HepG2 (cell line): Measurements from ENCODE around the gene PKN2.

Experiments
- MAFK ChIP-seq, 2 experiments: IDR thresholded peaks in 1 of 2; conservative IDR thresholded peaks in 1 of 2; 2 replicates each; pipeline ENCODE4 v1.6.1; 2011; ENCODE audit warnings: improper control_type of control experiment in 2 of 2, low read length in 2 of 2
- ZNF737 ChIP-seq: sonication (generic); formaldehyde crosslinking; IDR thresholded peaks from 2 replicates; pipeline ENCODE4 v1.5.0; 2020; ENCODE audit warnings: missing genetic modification reagents, mild to moderate bottlenecking, borderline replicate concordance
- ZNF747 ChIP-seq: sonication (generic); formaldehyde crosslinking; IDR thresholded peaks from 2 replicates; pipeline ENCODE4 v1.8.1; 2023; ENCODE audit warnings: missing genetic modification reagents, mild to moderate bottlenecking, borderline replicate concordance

DNA sequence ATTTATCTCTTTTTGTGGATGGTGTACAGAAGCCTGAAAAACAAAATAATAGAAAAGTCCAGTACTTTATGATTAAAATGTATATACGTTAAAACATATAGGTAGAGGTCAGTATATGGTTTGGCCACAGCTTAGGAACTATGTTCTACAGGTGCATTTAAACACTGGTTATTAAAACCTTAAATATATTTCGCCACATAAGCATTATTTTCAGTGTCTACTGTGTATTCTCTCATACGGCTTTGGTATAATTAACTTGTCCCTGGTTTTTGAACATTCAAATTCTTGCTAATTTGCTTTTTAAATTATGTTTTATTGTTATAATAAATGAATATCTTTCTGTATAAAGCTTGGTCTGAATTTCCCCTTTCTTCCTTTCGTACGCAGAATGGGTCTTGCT is 119.4 kb downstream of the PKN2 start:
- no peak for TF ChIP-seq ZNF737 (CRISPR knock-in tag)
- TF ChIP-seq MAFK (conservative IDR thresholded peaks at IDR 0.05 in 1 of 2, IDR thresholded peaks at IDR 0.05 in 1 of 2; ENCODE audit: low read length in 2 of 2): peak; percentile 72 to 84
- no peak for TF ChIP-seq ZNF747 (CRISPR knock-in tag)
